Memory B cell (primary cell): ENCODE data around the gene CEL.
"Not testable (repeated sequence)": the region's sequence is repeated elsewhere in the genome, so short reads cannot be mapped to it uniquely, and the experiment has no call there.

ENCODE experiments used
- ATAC-seq: fragments of 150-1000 bp; cut with Tn5 transposase; 2 replicates; pipeline ENCODE4 v1.10.0; 2021; ENCODE audit warnings: low read depth, mild to moderate bottlenecking, moderate library complexity
- DNase-seq, 2 donors: peaks; one replicate each; pipeline ENCODE4 v3.0.0; 2022; ENCODE audit warnings: low spot score in 2 of 2
- H3K27ac Mint-ChIP-seq: one replicate; pipeline ENCODE4 v1.8.0; 2022; ENCODE audit warnings: mild to moderate bottlenecking, moderate library complexity, mixed read lengths
- H3K27me3 Mint-ChIP-seq: one replicate; pipeline ENCODE4 v1.8.0; 2022; ENCODE audit warnings: mixed read lengths
- H3K36me3 Mint-ChIP-seq: one replicate; pipeline ENCODE4 v1.8.0; 2022; ENCODE audit warnings: mild to moderate bottlenecking, mixed read lengths
- H3K4me1 Mint-ChIP-seq: one replicate; pipeline ENCODE4 v1.8.0; 2022; ENCODE audit warnings: mixed read lengths
- H3K4me3 Mint-ChIP-seq: one replicate; pipeline ENCODE4 v1.8.0; 2022; ENCODE audit warnings: mild to moderate bottlenecking, moderate library complexity, mixed read lengths
- H3K9me3 Mint-ChIP-seq: one replicate; pipeline ENCODE4 v1.8.0; 2022; ENCODE audit warnings: mixed read lengths

The CEL gene

DNA sequence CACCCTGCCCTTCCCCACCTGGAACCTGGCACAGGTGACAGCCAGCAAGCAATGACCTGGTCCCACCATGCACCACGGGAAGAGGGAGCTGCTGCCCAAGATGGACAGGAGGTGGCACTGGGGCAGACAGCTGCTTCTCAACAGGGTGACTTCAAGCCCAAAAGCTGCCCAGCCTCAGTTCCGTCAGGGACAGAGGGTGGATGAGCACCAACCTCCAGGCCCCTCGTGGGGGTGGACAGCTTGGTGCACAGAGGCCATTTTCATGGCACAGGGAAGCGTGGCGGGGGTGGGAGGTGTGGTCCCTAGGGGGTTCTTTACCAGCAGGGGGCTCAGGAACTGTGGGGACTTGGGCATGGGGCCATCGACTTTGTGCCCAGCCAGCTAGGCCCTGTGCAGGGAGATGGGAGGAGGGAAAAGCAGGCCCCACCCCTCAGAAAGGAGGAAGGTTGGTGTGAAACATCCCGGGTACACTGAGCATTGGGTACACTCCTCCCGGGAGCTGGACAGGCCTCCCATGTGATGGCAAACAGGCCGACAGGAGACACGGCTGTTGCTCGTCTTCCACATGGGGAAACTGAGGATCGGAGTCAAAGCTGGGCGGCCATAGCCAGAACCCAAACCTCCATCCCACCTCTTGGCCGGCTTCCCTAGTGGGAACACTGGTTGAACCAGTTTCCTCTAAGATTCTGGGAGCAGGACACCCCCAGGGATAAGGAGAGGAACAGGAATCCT is 1.9 kb downstream of the CEL start:
- H3K36me3 Mint-ChIP-seq: peaks cover 2% of the 10 kb centered on the region

GRCh38 chr9:133064241-133065069 is 2.7 kb downstream of the CEL start:
- H3K27me3 Mint-ChIP-seq: no peaks in the 10 kb centered on the region
- no peaks in the 10 kb centered on the region for H3K9me3 Mint-ChIP-seq
- no peak overlapping the region for H3K27ac Mint-ChIP-seq
- no peak overlapping the region for H3K4me3 Mint-ChIP-seq
- no peaks in the 10 kb centered on the region for H3K36me3 Mint-ChIP-seq
- peaks cover 8% of the 10 kb centered on the region for H3K4me1 Mint-ChIP-seq
- ATAC-seq (no peak), DNase-seq (no peak)

More for the DNA sequence above, 1.9 kb downstream of the CEL start:
- H3K27me3 Mint-ChIP-seq: no peaks in the 10 kb centered on the region
- H3K27ac Mint-ChIP-seq: no peak overlapping the region
- no peak overlapping the region for H3K4me3 Mint-ChIP-seq
- DNase-seq (no peak), ATAC-seq (no peak)
- H3K9me3 Mint-ChIP-seq: no peaks in the 10 kb centered on the region
- H3K4me1 Mint-ChIP-seq: peaks cover 8% of the 10 kb centered on the region

DNA sequence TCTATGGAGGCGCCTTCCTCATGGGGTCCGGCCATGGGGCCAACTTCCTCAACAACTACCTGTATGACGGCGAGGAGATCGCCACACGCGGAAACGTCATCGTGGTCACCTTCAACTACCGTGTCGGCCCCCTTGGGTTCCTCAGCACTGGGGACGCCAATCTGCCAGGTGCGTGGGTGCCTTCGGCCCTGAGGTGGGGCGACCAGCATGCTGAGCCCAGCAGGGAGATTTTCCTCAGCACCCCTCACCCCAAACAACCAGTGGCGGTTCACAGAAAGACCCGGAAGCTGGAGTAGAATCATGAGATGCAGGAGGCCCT is 3.2 kb downstream of the CEL start:
- H3K27ac Mint-ChIP-seq: no peak overlapping the region
- peaks cover 3% of the 10 kb centered on the region for H3K4me1 Mint-ChIP-seq
- ATAC-seq: no peak
- no peaks in the 10 kb centered on the region for H3K9me3 Mint-ChIP-seq
- no peaks in the 10 kb centered on the region for H3K36me3 Mint-ChIP-seq
- H3K4me3 Mint-ChIP-seq: no peak overlapping the region
- no peak for DNase-seq
- no peaks in the 10 kb centered on the region for H3K27me3 Mint-ChIP-seq

DNA sequence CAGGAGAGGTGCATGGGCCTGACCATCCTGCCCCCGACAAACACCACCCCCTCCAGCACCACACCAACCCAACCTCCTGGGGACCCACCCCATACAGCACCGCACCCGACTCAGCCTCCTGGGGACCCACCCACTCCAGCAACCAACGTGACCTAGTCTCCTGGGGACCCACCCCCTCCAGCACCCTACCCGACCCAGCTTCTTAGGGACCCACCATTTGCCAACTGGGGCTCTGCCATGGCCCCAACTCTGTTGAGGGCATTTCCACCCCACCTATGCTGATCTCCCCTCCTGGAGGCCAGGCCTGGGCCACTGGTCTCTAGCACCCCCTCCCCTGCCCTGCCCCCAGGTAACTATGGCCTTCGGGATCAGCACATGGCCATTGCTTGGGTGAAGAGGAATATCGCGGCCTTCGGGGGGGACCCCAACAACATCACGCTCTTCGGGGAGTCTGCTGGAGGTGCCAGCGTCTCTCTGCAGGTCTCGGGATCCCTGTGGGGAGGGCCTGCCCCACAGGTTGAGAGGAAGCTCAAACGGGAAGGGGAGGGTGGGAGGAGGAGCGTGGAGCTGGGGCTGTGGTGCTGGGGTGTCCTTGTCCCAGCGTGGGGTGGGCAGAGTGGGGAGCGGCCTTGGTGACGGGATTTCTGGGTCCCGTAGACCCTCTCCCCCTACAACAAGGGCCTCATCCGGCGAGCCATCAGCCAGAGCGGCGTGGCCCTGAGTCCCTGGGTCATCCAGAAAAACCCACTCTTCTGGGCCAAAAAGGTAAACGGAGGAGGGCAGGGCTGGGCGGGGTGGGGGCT is 4.6 kb downstream of the CEL start:
- Mint-ChIP-seq H3K4me3 (no peak overlapping the region), H3K27me3 (no peaks in the 10 kb centered on the region), H3K9me3 (no peaks in the 10 kb centered on the region), H3K36me3 (no peaks in the 10 kb centered on the region), H3K4me1 (no peaks in the 10 kb centered on the region), H3K27ac (no peak overlapping the region)
- no peak for DNase-seq
- ATAC-seq: no peak

- H3K4me1 Mint-ChIP-seq: no peaks in the 10 kb centered on the region
- DNase-seq (no peak), ATAC-seq (no peak)
- H3K27me3 Mint-ChIP-seq: no peaks in the 10 kb centered on the region
- no peaks in the 10 kb centered on the region for H3K9me3 Mint-ChIP-seq
- no peak overlapping the region for H3K27ac Mint-ChIP-seq
- H3K4me3 Mint-ChIP-seq: no peak overlapping the region
- H3K36me3 Mint-ChIP-seq: no peaks in the 10 kb centered on the region
These were observed 5.2 kb downstream of the CEL start for GRCh38 chr9:133067006-133067405.

GRCh38 chr9:133067813-133068212 is 6.0 kb downstream of the CEL start:
- H3K27ac Mint-ChIP-seq: no peak overlapping the region
- no peaks in the 10 kb centered on the region for H3K36me3 Mint-ChIP-seq
- no peak overlapping the region for H3K4me3 Mint-ChIP-seq
- H3K9me3 Mint-ChIP-seq: no peaks in the 10 kb centered on the region
- ATAC-seq: no peak
- DNase-seq: no peak
- H3K27me3 Mint-ChIP-seq: no peaks in the 10 kb centered on the region
- no peaks in the 10 kb centered on the region for H3K4me1 Mint-ChIP-seq

- not testable (repeated sequence) for H3K27ac Mint-ChIP-seq, DNase-seq, ATAC-seq, H3K27me3 Mint-ChIP-seq, H3K4me1 Mint-ChIP-seq, H3K36me3 Mint-ChIP-seq, H3K4me3 Mint-ChIP-seq, H3K9me3 Mint-ChIP-seq
These were observed 6.7 kb downstream of the CEL start for GRCh38 chr9:133068431-133068830.

DNA sequence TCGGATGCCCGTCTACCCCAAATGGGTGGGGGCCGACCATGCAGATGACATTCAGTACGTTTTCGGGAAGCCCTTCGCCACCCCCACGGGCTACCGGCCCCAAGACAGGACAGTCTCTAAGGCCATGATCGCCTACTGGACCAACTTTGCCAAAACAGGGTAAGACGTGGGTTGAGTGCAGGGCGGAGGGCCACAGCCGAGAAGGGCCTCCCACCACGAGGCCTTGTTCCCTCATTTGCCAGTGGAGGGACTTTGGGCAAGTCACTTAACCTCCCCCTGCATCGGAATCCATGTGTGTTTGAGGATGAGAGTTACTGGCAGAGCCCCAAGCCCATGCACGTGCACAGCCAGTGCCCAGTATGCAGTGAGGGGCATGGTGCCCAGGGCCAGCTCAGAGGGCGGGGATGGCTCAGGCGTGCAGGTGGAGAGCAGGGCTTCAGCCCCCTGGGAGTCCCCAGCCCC is 8.8 kb downstream of the CEL start:
- DNase-seq, H3K27me3 Mint-ChIP-seq, H3K27ac Mint-ChIP-seq, H3K36me3 Mint-ChIP-seq, H3K9me3 Mint-ChIP-seq, H3K4me1 Mint-ChIP-seq, ATAC-seq, H3K4me3 Mint-ChIP-seq: not testable (repeated sequence)

GRCh38 chr9:133070985-133071384 is 9.2 kb downstream of the CEL start:
- H3K9me3 Mint-ChIP-seq, DNase-seq, H3K27me3 Mint-ChIP-seq, H3K36me3 Mint-ChIP-seq, H3K4me1 Mint-ChIP-seq, ATAC-seq, H3K4me3 Mint-ChIP-seq, H3K27ac Mint-ChIP-seq: not testable (repeated sequence)

- H3K27me3 Mint-ChIP-seq: no peaks in the 10 kb centered on the region
- no peaks in the 10 kb centered on the region for H3K4me1 Mint-ChIP-seq
- H3K27ac Mint-ChIP-seq: no peak overlapping the region
- H3K36me3 Mint-ChIP-seq: no peaks in the 10 kb centered on the region
- ATAC-seq: no peak
- no peak overlapping the region for H3K4me3 Mint-ChIP-seq
- H3K9me3 Mint-ChIP-seq: no peaks in the 10 kb centered on the region
- DNase-seq: no peak
These were observed 9.8 kb downstream of the CEL start for GRCh38 chr9:133071484-133072150.

GRCh38 chr9:133072210-133072609 is 10.4 kb downstream of the CEL start:
- not testable (repeated sequence) for H3K4me3 Mint-ChIP-seq, H3K36me3 Mint-ChIP-seq, ATAC-seq, H3K27me3 Mint-ChIP-seq, H3K9me3 Mint-ChIP-seq, DNase-seq, H3K4me1 Mint-ChIP-seq, H3K27ac Mint-ChIP-seq

- H3K36me3 Mint-ChIP-seq: no peaks in the 10 kb centered on the region
- H3K27ac Mint-ChIP-seq: no peak overlapping the region
- H3K9me3 Mint-ChIP-seq: no peaks in the 10 kb centered on the region
- no peak for ATAC-seq
- H3K4me3 Mint-ChIP-seq: no peak overlapping the region
- H3K4me1 Mint-ChIP-seq: no peaks in the 10 kb centered on the region
- H3K27me3 Mint-ChIP-seq: no peaks in the 10 kb centered on the region
- DNase-seq: no peak
These were observed 11.6 kb downstream of the CEL start for GRCh38 chr9:133073086-133074014.

DNA sequence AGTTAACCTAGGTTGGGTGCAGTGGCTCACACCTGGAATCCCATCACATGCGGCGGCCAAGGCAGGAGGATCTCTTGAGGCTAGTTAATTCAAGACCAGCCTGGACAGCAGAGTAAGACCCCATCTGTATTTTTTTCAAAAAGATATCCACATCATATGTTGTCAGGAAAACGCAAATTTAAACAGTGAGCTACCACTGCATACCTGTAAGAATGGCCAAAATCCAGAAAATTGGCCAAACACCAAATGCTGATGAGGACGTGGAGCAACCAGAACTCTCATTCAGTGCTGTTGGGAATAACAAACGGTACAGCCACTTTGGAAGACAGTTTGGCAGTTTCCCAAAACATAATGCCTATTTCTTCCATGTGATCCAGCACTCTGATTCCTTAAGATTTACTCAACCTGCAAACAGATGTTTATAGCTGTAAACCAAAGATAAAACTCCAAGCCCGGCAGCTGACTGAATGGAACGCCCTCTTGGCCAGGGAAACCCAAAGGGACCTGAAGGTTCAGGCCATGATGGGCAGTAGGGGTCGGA is 12.4 kb downstream of the CEL start:
- no peak overlapping the region for H3K4me3 Mint-ChIP-seq
- H3K27ac Mint-ChIP-seq: no peak overlapping the region
- H3K4me1 Mint-ChIP-seq: no peaks in the 10 kb centered on the region
- ATAC-seq (no peak), DNase-seq (no peak)
- no peaks in the 10 kb centered on the region for H3K27me3 Mint-ChIP-seq
- H3K36me3 Mint-ChIP-seq: no peaks in the 10 kb centered on the region
- no peaks in the 10 kb centered on the region for H3K9me3 Mint-ChIP-seq
